Upper lobe of left lung (tissue), 4 donors: Measurements from ENCODE around the gene RPL27A.

ENCODE experiments used
- CTCF ChIP-seq, 6 experiments: fragments of 450-650 bp in 4 of 6; fragments of 200-600 bp in 2 of 6; sonication (generic) in 2 of 6; IDR thresholded peaks; one replicate each; pipeline ENCODE4 v1.5.1; 2016 to 2019; ENCODE audit warnings: antibody characterized with exemption in 6 of 6
- EP300 ChIP-seq, 4 donors: sonication (generic); formaldehyde crosslinking; IDR thresholded peaks; one replicate each; pipeline ENCODE4 v1.5.1; 2017; ENCODE audit warnings: antibody characterized with exemption in 4 of 4, control low read depth in 2 of 4
- POLR2A ChIP-seq, 4 donors: fragments of 450-650 bp; IDR thresholded peaks; one replicate each; pipeline ENCODE4 v1.5.1; 2016 to 2017; ENCODE audit warnings: antibody characterized with exemption in 4 of 4, mild to moderate bottlenecking in 2 of 4
- POLR2AphosphoS5 ChIP-seq, 2 donors: sonication (generic); formaldehyde crosslinking; IDR thresholded peaks; one replicate each; pipeline ENCODE4 v1.5.1; 2017; ENCODE audit warnings: antibody characterized with exemption in 2 of 2

GRCh38 chr11:8720352-8720751, 37.8 kb downstream of the RPL27A start:
- TF ChIP-seq CTCF (IDR thresholded peaks at IDR 0.05) (no peak), POLR2A (IDR thresholded peaks at IDR 0.05) (no peak), POLR2AphosphoS5 (IDR thresholded peaks at IDR 0.05) (no peak), EP300 (IDR thresholded peaks at IDR 0.05) (no peak)
